Hematopoietic multipotent progenitor cell treated with erythropoietin and hydrocortisone succinate and interleukin-3 and kit ligand, for 15 days (in vitro differentiated cells): ENCODE data around the gene HOXC10.

ENCODE experiments used
- DNase-seq: peaks from one replicate; pipeline ENCODE4 v3.0.0-alpha.2; 2015; ENCODE audit warnings: low spot score

Gene HOXC10

DNA sequence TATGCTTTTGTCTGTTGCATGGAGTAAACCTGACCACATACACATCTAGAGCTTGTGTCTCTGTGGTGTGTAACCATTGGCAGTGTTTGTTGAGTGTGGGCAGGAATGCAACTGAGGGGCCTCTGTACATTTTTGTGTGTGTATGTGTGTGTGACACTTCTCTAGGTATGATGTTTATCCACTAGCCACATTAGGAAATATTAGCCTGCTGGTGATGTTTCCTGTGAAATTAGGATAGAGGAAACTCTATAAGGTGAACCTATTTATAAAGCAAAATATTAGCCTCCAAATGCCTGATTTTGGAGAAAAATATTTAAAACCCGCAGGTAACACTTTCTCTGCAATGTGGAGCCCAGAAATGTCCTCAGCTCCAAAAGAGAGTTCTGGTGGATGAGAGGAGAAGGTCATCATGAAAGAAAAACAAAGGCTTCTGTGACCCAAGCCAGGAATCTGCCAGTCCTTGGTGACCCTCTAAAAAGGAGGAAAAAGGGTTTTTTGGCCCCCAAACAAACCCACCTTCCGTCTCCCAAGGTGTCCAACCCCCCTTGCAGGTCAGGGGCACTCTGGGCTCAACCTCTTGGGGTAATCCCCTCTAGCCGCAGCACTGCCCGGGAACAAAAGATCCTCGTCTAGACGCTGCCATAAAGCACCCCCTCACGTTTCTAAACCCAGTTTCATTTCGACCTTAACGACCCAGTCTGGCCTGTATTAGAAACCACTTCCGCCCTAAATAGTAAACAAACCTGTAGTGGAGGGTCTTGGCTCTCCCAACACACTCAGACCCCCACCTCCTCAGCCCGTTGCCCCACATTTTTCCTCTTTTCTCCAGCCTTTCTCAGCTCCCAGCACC lies 7.1 kb upstream of the HOXC10 start:
- no peak for DNase-seq

DNA sequence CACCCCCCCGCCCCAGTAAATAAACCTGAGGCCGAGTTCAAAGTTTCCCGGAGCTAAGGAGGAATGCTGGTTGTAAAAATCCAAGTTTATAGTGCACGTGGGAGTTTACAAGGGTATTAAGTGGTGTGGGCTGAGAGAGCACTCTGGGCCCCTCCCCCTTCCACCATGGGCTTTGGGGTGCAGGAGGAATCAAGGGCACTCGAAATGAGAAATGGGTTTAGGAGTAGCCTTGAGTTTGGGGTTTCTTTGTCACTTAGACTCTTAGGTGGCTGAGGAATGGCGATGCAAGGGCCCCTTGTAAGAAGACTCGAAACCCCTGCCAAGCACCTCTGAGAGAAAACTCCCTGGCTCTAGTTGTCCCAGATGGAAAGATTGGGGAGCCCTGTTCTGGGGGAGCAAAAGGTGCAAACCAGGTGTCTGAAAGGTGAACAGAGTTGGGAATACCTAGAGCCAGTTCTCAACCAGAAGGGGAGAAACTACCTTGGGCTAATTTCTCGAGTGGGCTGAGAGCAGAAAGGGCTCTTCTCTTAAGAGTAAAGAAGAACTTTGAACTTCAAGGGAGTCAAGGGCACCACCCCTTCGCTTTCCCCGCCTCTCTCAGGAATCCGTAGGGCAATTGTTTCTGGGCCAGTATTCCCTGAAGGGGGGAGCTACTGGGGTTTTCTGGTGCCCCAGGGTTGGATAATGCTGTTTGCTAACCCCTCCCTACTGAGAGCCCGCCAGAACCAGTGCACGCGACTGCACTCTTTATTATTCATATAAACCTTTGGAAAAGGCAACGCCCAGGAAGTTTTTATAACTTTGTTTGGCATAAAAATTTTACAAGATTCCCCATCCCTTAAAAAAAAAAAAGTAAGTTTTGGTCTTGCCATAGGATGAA lies 6.2 kb upstream of the HOXC10 start:
- DNase-seq, result no peak

DNA sequence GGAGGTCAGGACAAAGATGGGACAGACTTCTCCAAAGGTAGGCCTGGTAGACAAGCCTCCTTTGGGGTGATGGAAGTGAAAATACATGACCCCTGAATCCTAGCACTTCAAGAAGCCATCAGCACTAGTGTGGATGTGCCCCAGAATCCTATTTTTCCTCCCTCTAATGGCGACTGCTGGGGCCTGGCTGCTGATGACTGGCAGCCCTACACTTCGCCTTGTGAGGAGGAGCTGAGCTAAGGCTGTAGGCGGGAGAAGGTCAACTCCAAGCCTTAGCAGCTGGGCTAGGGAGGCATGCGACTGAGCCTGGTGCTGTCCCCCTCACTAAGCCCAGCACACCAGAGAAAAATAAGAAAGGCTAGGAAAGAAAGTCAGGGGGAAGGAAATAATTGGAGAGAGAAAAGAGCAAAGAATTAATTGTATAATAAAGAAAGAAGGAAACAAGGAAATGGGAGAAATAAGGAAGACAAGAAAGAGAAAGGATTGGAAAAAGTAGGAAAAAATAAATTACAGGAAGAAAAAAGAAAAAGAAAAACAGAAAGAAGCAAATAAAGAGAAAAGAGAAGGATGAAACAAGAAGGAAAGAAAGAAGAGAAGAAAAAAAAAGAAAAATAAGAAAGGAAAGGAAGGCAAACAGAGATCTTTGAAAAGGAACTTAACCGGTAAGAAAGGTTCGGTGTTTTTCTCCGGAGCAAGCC lies 4.7 kb upstream of the HOXC10 start:
- no peak for DNase-seq

DNA sequence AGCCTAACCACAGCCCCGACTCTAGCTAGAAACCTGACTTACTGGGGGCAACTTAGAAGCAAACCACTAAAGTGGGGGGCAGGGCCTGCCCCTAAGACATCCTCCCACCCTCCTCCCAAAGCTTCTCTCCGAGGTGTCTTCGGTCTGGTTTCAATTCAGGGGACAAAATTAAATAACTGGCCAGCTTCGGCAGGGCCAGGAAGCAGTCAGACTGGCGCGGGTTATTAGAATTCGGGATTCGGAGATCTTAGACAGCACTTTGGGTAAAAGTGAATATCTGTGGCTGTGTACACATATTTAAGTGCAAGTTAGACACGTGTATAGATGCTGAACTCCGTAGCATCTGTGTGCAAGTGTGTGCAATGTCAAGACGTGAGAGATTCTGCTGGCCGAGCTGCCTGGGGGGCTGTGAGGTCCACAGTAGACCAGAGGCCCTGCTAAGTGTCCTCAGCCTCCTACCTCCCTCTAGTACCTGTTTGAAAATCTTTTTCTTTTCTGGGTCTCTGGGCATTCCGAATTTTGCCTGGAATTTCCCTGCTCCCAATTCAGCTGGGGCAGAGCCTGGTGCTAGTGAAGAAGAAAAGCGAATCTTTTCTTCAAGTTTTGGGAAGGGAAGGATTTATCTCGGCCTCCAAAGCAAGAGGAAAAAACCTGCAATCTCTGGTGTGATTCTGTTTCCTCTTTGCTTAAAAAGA lies 4.0 kb upstream of the HOXC10 start:
- DNase-seq, result no peak

DNA sequence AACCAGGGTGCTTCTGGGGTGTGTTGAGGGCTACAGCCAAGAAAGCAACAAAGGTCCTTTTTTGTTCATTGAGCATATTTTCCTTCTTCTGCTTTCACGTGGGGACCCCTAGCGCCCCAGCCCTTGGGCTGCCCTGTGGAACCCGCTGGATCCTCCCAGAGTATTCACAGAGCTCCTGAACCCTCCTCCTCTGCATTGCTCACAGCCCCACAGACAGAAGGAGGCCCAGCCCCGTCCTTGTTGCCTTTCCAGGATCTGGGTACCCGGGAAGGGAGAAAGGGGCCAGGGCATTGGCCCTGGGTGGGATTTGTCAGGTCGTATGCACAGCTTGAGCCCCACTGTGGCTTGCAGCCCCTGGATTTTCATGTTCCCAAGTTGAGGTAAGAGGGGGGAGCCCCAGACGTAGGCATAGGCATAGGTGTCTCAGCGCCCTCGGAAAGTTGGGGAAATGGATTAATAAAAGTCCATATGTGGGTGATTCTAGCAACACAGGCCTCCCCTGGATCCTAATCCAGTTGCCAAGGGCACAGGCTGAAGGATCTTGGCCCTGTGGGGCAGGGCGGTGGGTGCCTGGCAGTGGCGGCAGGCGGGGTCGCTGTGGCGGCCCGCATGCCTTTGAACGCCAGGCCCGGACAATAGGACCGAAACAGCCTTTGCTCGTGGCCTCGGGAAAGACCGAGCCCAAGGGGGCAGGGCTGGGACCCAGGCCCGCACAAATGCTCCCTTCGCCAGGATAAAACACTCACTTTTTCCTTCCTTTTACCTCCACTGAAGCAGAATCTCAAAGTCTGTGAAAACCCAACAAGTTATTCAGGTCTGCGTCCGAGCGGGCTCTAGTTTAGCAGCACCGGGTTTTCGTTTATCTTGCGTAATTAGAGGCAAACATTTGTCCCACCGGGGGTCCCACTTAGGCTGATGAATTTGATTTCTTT lies 3.0 kb upstream of the HOXC10 start:
- DNase-seq, result no peak

DNA sequence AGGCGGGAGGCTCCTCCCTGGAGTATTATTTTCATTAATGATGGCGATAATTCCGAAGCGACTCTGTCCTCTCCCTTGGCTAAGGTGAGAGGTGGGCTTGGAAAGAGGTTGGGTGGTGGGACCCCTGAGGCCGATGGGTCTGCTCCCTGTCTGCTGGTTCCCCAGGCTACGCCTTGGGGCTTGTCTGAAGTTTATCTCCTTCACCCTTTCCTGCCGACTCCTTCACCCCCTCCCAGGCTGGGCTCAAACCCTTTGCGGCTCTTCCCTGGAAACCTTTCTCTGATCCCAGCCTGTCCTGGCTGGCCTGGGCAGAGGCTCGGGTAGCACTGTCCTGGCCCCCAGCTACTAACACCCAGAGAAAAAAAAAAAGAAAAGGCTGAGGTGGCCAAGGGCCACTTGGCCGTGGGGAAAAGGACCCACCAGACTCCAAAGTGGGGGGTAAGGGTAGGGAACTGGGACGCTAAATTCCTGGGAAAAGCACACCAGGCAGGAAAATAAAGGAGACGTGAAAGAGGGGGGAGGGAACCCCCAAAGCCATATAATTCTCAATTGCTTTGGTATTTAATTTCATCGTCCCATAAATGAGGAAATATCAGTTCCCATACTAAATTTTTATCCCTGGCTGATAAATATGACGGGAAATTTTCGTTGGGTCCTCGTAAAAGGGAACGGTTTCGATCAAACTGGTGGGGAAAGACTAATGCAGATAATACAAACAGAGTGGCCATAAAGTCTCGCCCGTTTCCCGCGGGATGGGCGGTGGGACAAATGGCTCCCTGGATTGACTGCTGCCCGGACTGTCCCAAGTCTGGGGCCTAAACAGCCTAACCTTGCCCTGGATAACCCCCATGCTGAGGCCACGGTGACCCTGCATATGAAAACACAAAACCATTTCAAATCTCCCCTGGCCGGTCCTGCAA lies 2.0 kb upstream of the HOXC10 start:
- no peak for DNase-seq

DNA sequence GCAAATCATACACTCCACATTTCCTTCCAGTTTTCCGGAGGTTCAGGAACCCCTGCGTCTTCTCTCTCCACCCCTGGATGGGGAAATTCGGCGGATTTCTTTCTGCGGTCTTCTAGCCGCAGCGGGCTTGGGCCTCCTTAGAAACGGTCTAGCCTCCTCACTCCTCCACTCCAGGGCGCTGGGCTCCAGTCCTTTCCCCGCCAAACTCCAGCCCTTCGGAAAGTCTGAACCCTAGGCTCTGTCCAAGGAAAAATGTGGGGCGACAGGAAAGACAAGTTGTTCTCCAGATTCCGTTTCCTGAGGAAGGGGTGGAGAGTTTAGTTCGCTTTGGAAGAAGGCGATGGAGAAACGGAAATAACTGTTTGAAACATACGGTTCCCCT lies 1.4 kb upstream of the HOXC10 start:
- no peak for DNase-seq

DNA sequence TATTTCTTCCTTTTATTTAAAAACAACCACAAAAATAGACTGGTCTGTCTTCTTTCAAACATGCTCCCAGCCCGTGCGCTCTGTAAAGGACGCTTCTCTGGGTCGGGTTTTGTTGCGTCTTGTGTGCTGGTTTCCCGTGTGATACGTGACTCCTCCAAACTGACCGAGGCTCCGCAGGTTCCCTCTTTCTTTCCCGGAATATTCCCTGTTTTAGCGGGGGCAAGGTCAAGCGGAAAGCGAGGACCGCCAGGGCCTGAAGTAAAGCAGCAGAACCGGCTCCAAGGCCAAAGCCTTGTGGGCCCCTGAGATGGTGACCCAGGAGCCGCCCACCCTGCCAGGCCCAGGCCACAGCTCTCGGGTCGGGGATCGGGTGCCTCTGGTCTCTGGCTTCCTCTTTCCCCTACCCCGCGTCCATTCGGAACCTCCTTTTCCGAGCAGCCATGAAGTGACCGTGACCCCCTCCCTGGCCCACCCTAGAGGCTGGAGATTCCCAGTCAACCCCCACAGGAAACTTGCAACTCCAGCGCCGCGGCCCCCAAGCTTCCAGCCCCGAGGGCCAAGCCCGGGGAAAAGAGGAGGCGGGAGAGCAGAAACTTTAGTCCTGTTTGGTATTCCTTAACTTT lies 885 bp upstream of the HOXC10 start:
- DNase-seq, result no peak

DNA sequence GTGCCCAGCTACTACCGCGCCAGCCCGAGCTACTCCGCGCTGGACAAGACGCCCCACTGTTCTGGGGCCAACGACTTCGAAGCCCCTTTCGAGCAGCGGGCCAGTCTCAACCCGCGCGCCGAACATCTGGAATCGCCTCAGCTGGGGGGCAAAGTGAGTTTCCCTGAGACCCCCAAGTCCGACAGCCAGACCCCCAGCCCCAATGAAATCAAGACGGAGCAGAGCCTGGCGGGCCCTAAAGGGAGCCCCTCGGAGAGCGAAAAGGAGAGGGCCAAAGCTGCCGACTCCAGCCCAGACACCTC lies 697 bp downstream of the HOXC10 start:
- DNase-seq, result no peak

DNA sequence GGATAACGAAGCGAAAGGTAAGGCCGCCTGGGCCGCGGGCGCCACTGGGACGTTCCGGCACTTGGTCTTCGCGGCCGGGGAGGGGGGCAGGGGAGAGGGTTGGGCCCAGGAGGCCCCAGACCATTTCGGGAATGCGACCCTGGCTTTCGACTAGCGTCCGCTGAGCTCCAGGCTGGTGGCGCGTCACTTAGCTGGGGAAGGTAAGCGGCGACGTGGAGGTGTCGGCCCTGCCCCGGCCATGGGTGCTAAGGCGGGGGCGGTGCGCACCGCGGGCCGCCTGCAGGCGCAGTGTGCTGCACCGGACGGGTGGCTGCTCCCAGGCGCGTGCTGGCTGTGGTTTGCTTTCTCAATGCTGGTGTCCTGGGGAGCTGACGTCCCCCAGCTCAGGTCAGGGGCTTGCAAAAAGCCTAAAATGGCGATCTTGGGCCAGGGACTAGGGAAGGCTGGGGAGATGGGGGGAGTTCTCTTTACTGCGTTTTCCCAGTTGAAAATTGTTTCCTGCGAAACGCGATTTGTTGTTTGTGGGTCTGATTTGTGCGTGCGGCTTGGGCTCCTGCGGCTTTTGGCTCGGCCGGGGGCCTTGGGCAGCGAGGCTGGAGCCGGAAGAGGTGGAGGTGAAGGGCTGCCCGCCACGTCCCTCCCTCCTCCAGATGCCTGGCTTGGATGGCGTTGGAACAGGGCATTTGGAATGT lies 1.2 kb downstream of the HOXC10 start:
- no peak for DNase-seq

DNA sequence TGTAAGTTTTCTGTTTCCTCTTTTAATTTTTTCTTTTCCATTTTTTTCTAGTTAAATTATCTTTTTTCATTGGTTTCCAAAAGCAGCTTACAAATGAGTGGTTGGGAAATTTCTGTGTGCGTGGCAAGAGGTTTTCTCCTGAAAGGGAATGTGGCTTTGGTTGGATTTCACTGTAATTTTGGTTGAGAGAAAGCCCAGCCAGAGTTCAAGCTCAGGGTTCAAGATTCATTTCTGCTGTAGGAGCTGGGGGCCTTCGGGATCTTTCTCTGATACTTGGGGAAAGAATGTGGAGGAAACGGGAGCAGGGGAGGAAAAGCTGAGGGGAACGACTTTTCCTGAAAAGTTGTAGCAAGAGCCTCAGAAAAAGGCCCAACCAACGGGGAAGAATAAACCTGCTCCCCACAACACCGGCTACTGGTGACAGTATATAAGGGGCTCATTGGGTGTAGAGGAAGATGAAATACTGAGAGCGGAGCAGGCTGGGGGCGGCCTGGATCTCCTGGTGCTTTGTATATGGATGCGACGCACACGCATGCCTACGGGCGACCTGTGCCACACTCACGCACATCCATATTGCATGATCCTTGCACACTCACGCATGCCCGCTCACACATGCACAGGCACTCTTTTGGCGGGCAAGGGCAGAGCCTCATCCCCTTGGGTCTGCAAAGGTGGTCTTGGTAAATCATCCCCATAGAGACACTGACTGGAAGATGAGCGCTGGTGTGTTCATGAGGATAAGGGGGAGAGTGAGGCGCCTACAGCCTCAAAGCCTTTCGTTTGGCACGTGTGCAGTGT lies 1.9 kb downstream of the HOXC10 start:
- DNase-seq, result no peak

DNA sequence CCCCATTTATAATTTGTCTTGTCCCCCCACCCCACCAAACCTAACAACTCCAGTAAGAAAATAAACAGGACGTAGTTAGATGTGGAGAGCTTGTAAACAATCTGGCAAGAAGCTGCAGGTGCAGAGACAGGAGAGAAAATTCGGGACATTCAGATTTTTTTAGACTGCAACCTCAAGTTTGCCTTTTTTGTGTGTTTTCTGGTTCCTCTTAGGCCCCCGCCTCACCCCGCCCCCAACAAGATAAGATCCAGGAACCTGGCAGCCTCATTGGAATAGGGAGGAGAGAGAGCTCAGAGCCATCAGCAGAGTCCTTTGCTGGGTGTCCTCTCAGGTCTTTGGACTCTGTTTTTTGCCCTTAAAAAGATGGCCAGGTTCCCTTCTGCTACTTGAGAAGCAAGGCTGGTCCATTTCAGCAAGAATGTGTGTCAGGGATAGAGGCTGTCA lies 2.9 kb downstream of the HOXC10 start:
- DNase-seq, result no peak

DNA sequence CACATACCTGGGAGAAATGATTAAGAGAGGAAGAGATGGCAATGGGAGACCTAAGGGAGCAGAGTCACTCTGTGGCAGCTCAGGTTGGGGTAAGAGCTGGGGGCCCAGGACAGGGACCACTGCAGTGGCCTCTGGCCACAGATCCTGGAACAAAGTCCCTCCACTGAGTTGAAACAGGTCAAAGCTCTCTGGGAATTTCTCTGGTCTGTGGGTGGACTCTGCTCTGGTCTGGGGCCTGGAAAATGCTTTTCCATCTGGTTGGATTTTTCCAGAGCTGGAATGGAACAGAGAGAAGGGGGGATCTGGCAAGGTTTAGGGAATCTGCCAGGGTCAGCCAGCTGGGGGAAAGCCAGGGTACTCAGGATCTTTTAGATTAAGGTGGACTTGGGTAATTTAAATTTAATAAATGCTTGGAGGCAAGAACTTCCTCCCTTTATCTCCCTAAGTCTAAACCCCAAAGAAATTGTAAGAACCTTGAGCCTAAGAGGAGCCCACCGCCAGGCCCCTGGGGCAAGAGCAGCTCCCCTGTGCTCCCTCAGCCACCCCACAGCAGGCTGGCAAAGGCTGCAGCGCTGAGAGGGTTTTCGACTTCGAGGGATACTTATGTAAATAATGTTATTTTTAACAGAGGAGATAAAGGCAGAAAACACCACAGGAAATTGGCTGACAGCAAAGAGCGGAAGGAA lies 3.7 kb downstream of the HOXC10 start:
- DNase-seq, result no peak

DNA sequence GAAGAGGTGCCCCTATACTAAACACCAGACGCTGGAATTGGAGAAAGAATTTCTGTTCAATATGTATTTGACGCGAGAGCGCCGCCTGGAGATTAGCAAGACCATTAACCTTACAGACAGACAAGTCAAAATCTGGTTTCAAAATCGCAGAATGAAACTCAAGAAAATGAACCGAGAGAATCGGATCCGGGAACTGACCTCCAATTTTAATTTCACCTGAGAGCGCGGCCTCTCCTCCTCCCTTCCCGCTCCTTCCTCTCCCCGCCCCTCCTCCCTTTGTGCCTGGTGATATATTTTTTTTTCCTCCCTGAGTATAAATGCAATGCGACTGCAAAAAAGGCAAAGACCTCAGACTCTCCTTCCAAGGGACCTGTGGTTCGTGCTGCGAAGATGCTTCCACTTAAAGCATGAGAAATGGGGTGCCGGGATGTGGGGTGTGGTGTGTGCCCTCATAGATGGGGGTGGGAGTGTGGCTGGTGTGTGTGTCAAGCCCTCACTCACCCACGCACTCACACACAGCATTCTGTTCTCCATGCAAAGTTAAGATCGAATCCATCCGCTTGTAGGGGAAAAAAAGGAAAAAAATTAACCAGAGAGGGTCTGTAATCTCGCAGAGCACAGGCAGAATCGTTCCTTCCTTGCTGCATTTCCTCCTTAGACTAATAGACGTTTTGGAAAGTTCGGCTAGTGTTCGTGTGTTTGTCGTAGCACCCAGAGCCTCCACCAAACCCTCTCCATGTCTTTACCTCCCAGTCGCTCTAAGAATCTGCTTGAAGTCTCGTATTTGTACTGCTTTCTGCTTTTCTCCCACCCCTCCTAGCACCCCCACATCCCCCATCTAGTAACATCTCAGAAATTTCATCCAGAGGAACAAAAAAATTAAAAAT lies 4.5 kb downstream of the HOXC10 start:
- no peak for DNase-seq

DNA sequence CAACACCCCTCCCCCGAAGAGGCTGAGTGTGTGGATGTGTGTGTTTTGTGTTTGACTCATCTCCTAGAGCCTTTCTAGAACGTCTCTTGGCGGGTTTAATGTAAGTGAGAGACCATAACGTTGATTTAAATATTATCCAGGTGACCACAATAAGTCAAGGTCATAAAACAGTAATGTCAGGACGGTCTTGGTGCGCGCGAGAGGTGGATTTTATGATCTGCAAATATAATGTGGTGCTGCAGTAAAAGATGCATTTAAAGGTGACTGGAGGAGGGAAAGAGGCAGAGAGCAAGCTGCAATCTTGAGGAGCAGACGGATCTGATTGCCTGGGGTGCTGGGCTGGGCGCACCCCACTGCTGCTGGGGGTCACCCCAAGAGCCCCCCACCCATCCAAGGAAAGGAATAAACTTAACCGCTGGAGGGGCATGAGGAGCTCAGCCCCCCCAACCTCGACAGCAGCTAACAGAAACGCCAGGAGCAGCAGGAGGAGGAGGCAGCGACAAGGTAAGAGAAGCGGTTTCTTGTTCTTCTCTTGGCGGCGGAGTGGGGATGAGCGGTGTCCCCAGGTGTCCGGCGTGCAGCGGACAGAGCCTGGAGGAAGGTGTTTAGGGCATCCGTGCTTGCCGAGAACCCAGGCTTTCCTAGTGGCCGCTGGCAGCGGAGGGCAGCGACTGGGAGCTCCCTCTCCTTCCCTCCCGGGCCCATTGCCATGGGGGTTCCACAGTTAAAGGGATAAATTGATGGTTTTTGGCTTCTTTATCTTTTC lies 5.5 kb downstream of the HOXC10 start:
- no peak for DNase-seq

DNA sequence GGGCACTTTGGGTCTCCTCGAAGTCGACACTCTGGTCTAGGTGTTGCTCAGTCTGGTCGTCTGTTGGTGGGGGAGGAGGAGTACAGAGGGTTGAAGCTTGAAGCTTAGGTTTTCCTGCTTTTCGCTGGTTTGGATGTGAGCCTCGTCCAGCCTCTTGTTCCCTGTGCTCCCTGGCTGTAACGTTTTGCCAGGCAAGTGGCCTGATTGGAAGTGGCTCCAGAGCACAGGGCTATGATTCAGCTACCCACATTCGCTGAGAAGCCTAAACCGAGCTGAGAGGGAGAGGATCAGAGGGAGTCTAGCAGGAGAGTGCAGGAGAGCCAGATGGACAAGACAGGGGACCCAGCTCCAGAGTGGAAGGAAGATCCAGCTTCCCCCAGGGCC lies 6.1 kb downstream of the HOXC10 start:
- DNase-seq, result no peak
